CD4-positive, alpha-beta T cell treated with Interleukin-15 for 4 hours (primary cell): ENCODE measurements around the gene FAM111A.

Source experiments
- DNase-seq: peaks from one replicate; pipeline ENCODE4 v3.0.0-alpha.2; 2020; ENCODE audit warnings: low spot score

FAM111A gene

GRCh38 chr11:59200423-59200746 lies 57.7 kb downstream of the FAM111A start:
- no peak for DNase-seq

- no peak for DNase-seq
These were observed 58.7 kb downstream of the FAM111A start for GRCh38 chr11:59201353-59201752.
